ENCODE results near the gene PDLIM7. TPM values are rescaled to one million over a fixed set of nuclear protein-coding genes. Genes with fewer than 3 reads are reported as not detected.

PDLIM7 gene
- total and polyA plus RNA-seq, 2 of the 8 experiments (the other 6 are each of a cell fraction or from before 2014, with no cell fraction given), result 67.3 to 94.2 TPM

DNA sequence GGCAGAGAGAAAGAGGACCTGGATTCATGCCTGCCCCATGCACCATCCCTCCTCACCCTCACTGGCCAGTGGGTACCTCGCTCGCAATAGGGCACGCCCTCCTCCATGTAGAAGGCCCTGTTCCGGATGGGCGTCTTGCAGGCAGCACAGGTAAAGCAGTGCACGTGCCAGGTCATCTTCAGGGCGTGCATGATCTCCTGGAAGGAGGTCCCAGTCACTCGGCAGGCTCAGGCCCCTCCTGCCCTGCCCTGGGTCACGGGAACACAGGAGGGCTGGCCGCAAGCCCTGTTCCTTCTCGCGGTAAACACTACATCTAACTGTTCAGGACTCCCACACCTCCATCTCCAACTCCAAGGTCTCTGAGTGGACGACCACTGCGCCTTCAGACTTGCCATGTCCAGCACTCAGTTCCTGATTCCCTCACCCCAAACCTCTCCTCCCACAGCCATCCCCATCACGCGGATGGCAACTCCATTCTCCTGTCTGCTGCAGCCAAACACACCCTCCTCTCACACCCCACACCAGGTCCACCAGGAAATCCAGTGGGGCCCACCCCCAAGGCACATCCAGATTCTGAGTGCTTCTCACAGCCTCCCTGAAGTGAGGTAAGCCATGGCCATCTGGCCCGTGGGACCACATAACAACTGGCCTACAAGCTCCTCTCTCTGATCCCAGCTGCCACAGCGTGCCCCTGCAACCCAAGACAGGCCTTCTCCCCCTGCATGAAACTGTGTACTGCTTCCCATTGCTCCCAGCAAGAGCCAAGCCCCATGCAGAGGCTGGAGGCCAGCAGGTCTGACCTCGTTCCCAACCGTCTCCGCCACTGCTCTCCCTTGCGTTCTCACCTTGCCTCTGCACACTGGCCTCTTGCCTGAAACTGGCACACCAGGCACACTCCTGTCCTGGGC is 13.2 kb downstream of the PDLIM7 start (continued):
- no peak for TF ChIP-seq HDAC2 (IDR thresholded peaks at IDR 0.05; ENCODE audit: borderline replicate concordance in 1 of 2, low read depth in 2 of 2, low read length in 2 of 2)
- no peak for TF ChIP-seq NRF1 (IDR thresholded peaks at IDR 0.05; ENCODE audit: low read depth, low read length)
- TF ChIP-seq POLR2AphosphoS5 (IDR thresholded peaks at IDR 0.05; ENCODE audit: low read depth, low read length), result peak; percentile 72
- no peak for TF ChIP-seq KDM5A (IDR thresholded peaks at IDR 0.05; ENCODE audit: low read length)
- TF ChIP-seq E2F6 (IDR thresholded peaks at IDR 0.05), result no peak
- no peak for TF ChIP-seq SIRT6 (IDR thresholded peaks at IDR 0.05; ENCODE audit: low read length)
- no peak for TF ChIP-seq CREB1 (IDR thresholded peaks at IDR 0.05)

Measured in H1 (cell line).